HFFc6 (cell line): ENCODE measurements around the gene MATN3. TPM values are rescaled to one million over a fixed set of nuclear protein-coding genes. Genes with fewer than 3 reads are reported as not detected.

Experiments
- DNase-seq: peaks from one replicate; pipeline ENCODE4 v3.0.0-alpha.2; 2018
- H3K27ac Mint-ChIP-seq: 2 replicates; pipeline ENCODE4 v1.8.0; 2020; ENCODE audit warnings: mild to moderate bottlenecking, mixed read lengths
- H3K27me3 Mint-ChIP-seq: 2 replicates; pipeline ENCODE4 v1.8.0; 2021; ENCODE audit warnings: mild to moderate bottlenecking, moderate library complexity, mixed read lengths; ENCODE audit not compliant: insufficient read depth
- H3K36me3 Mint-ChIP-seq: 2 replicates; pipeline ENCODE4 v1.8.0; 2021; ENCODE audit warnings: low read depth, mixed read lengths
- H3K4me1 Mint-ChIP-seq: 2 replicates; pipeline ENCODE4 v1.8.0; 2020; ENCODE audit warnings: low read depth, mixed read lengths
- H3K4me3 Mint-ChIP-seq: 2 replicates; pipeline ENCODE4 v1.8.0; 2020; ENCODE audit warnings: mild to moderate bottlenecking, moderate library complexity, mixed read lengths
- H3K9me3 Mint-ChIP-seq: 2 replicates; pipeline ENCODE4 v1.8.0; 2020; ENCODE audit warnings: mild to moderate bottlenecking, mixed read lengths
- total RNA-seq, 6 experiments: library from RNA; stranded (reverse); fragmentation: NEBNext Ultra II Directional; extraction: Animal tissue kit (Norgen Biotek cat#: 25700); gene quantifications; 2 replicates in 1 of 6; 3 replicates in 5 of 6; pipeline ENCODE4 v1.2.3, GENCODE V29; 2021
- TF ChIP-seq, protein P1 (sequence below): fragments of 200-600 bp; sonication (generic); IDR thresholded peaks from 2 replicates; pipeline ENCODE4 v1.5.0; 2021; ENCODE audit warnings: antibody characterized with exemption, mild to moderate bottlenecking

The MATN3 gene
- total RNA-seq, 6 experiments from 2014 or later, result 0.69 to 1.5 (median 1.2) TPM

DNA sequence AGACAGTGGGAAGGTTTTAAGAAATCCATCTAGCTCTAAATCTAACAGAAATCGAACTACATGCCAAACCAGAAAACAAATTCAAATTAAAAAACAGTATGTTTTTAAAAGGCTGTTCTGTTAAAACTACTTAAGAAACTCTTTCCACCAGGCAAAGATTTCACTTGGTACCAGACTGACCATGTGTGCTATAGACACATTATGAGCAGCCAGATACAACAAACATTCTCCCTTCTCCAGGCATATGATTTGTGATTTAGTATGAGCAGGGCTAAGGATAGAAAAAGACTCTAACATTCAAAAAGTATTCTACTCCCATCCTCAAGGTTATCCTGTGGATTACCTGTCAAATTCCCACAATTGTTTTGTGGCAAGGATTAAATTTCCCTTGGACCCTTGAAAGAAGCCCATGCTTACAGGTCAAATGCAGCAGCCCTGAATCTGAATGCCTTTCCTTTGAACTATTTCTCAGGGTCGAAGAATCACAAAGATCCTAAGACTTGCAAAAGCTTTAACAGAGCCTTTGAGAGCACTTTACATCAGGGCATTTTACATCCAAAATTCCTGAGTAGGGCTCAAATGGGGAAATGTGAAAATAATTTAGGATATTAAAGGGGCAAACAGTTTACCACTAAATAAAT is 68.1 kb downstream of the MATN3 start:
- peaks cover 5% of the 10 kb centered on the region; the same call in 1 of the 2 replicates for H3K36me3 Mint-ChIP-seq
- H3K9me3 Mint-ChIP-seq, result no peaks in the 10 kb centered on the region
- H3K27ac Mint-ChIP-seq, result no peak overlapping the region
- TF ChIP-seq, protein P1, sequence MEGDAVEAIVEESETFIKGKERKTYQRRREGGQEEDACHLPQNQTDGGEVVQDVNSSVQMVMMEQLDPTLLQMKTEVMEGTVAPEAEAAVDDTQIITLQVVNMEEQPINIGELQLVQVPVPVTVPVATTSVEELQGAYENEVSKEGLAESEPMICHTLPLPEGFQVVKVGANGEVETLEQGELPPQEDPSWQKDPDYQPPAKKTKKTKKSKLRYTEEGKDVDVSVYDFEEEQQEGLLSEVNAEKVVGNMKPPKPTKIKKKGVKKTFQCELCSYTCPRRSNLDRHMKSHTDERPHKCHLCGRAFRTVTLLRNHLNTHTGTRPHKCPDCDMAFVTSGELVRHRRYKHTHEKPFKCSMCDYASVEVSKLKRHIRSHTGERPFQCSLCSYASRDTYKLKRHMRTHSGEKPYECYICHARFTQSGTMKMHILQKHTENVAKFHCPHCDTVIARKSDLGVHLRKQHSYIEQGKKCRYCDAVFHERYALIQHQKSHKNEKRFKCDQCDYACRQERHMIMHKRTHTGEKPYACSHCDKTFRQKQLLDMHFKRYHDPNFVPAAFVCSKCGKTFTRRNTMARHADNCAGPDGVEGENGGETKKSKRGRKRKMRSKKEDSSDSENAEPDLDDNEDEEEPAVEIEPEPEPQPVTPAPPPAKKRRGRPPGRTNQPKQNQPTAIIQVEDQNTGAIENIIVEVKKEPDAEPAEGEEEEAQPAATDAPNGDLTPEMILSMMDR, result no peak
- H3K27me3 Mint-ChIP-seq, result no peaks in the 10 kb centered on the region
- H3K4me3 Mint-ChIP-seq, result no peak overlapping the region
- DNase-seq, result no peak
- H3K4me1 Mint-ChIP-seq, result peaks cover 17% of the 10 kb centered on the region

DNA sequence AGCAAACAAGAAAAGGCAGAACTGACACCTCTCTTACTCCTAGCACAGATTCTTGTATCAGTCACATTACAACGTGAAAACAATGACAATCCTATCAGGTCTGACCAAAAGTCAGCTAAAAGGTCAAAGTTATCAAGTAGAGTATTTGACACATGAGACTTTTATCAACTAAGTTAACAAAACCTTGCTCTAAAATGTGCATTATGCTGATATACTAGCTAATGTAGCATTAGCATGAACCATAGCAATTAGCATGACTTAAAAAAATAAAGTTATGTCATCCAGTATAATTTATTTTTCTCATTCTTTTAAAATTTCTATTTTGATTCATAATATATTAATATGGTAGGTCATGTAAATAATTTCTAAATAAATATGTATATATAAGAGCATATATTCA is 69.3 kb downstream of the MATN3 start:
- no peak for DNase-seq
- no peaks in the 10 kb centered on the region for H3K27me3 Mint-ChIP-seq

DNA sequence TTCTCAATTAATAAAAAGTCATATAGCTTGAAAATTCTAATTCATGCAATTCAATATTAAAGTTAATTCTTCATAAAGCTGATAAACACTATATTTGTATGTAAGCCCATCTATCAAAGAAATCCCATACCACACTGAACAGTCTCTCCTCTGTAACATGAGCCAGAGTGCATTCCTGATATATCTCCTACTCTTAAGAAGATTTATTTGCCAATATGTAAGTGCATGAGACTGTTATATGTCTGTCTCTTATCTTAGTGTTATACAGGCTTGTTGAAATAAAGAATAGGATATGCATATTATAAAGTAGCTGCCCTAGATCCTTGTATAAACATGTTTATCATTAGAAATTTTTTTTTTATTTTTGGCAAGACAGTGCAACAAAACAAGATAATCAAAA is 70.3 kb downstream of the MATN3 start:
- no peaks in the 10 kb centered on the region for H3K27me3 Mint-ChIP-seq
- H3K36me3 Mint-ChIP-seq, result peaks cover 5% of the 10 kb centered on the region; the same call in 1 of the 2 replicates
- TF ChIP-seq, protein P1, result no peak
- no peak overlapping the region for H3K4me3 Mint-ChIP-seq
- no peak for DNase-seq
- no peak overlapping the region for H3K27ac Mint-ChIP-seq
- H3K4me1 Mint-ChIP-seq, result peaks cover 3% of the 10 kb centered on the region
- H3K9me3 Mint-ChIP-seq, result no peaks in the 10 kb centered on the region

More for the DNA sequence above, 69.3 kb downstream of the MATN3 start:
- no peak overlapping the region for H3K4me3 Mint-ChIP-seq
- peaks cover 5% of the 10 kb centered on the region; the same call in 1 of the 2 replicates for H3K36me3 Mint-ChIP-seq
- no peak overlapping the region for H3K27ac Mint-ChIP-seq
- TF ChIP-seq, protein P1, result no peak
- H3K4me1 Mint-ChIP-seq, result peaks cover 10% of the 10 kb centered on the region
- H3K9me3 Mint-ChIP-seq, result no peaks in the 10 kb centered on the region

Other genes with a start within 250 kb of the MATN3 start
- gene TTC32, start 110.7 kb downstream of the MATN3 start, total RNA-seq, result 1 to 10 TPM; 3.9 to 5.9 (median 4.8) TPM
- 1 to 10 TPM; 4.5 to 5.4 (median 5.2) TPM for gene WDR35, start 22.6 kb downstream of the MATN3 start, total RNA-seq
- 100 to 1,000 TPM; 218 to 254 (median 240) TPM for gene LAPTM4A, start 39.0 kb upstream of the MATN3 start, total RNA-seq
- 100 to 1,000 TPM in 5 of 6 experiments, 10 to 100 TPM in 1; 92.1 to 141 (median 133) TPM for gene SDC1, start 212.5 kb upstream of the MATN3 start, total RNA-seq